HepG2 (cell line): ENCODE measurements around the gene NDFIP2. TPM values are rescaled to one million over a fixed set of nuclear protein-coding genes. Genes with fewer than 3 reads are reported as not detected.

Experiments
- ATAC-seq: fragments of 200-7000 bp; cut with Tn5 transposase; 3 replicates; pipeline ENCODE4 v1.9.1; 2020; ENCODE audit warnings: mild to moderate bottlenecking, moderate library complexity
- BruUV-seq: library from RNA; stranded (reverse); fragments of 400-500 nt; replicated peaks from 2 replicates; lab custom pipeline; 2021; lab: Mats Ljungman, UMichigan
- CTCF ChIA-PET: fragments of 300-600 bp; formaldehyde crosslinking; extraction: SDS; loops from one replicate; lab custom pipeline; 2021; ENCODE audit warnings: low total read pairs, inconsistent platforms, low intra/inter-chr PET ratio; lab: Yijun Ruan, JAX
- POLR2A ChIA-PET: fragments of 350-600 bp; sonication (Branson Sonifier 250); formaldehyde crosslinking; loops from one replicate; lab custom pipeline; 2020; ENCODE audit warnings: antibody characterized with exemption, inconsistent platforms; lab: Yijun Ruan, JAX
- DNase-seq: peaks from one replicate; pipeline ENCODE4 v3.0.0-alpha.2; 2015; ENCODE audit warnings: low spot score
- FAIRE-seq: peaks from 3 replicates; lab custom pipeline; 2011; peaks lifted over from hg19 to GRCh38; lab: Jason Lieb, UNC
- H2AFZ ChIP-seq: one replicate; pipeline ENCODE4 v1.6.1; 2011; ENCODE audit warnings: low read length, inconsistent platforms
- H3K27ac ChIP-seq: fragments of 300-600 bp; 3 replicates; pipeline ENCODE4 v1.8.0; 2011; ENCODE audit warnings: mixed run types, mild to moderate bottlenecking, mixed read lengths, low read length, inconsistent platforms; ENCODE audit not compliant: insufficient read depth; ENCODE audit errors: extremely low read length
- H3K27me3 ChIP-seq, 2 experiments: fragments of 200-600 bp in 1 of 2; 2 replicates in 1 of 2; 3 replicates in 1 of 2; pipeline versions ENCODE4 v1.6.0 to v1.8.0; 2011; ENCODE audit warnings: low read length in 2 of 2, mild to moderate bottlenecking in 2 of 2, moderate library complexity in 2 of 2, inconsistent platforms in 1 of 2; ENCODE audit not compliant: insufficient read depth in 2 of 2, control insufficient read depth in 1 of 2
- H3K36me3 ChIP-seq, 2 experiments: fragments of 200-600 bp in 1 of 2; replicated peaks in 1 of 2; 2 replicates in 1 of 2; 3 replicates in 1 of 2; pipeline versions ENCODE4 v1.5.1 to v1.8.0; 2011; ENCODE audit warnings: low read length in 2 of 2, inconsistent platforms in 1 of 2; ENCODE audit not compliant: insufficient read depth in 2 of 2, control insufficient read depth in 1 of 2
- H3K4me1 ChIP-seq: 2 replicates; pipeline ENCODE4 v1.5.1; 2012; ENCODE audit warnings: low read length, inconsistent platforms; ENCODE audit not compliant: insufficient read depth
- H3K4me2 ChIP-seq: 2 replicates; pipeline ENCODE4 v1.6.0; 2011; ENCODE audit warnings: low read depth, low read length, inconsistent platforms
- H3K4me3 ChIP-seq, 3 experiments: fragments of 200-600 bp in 1 of 3; sonication (generic), shearing (Covaris generic) in 1 of 3; replicated peaks in 1 of 3; 2 replicates each; pipeline ENCODE4 v1.5.1; 2011 to 2016; ENCODE audit warnings: low read length in 3 of 3, inconsistent platforms in 2 of 3, low read depth in 2 of 3, mild to moderate bottlenecking in 2 of 3, control low read depth in 1 of 3, mixed read lengths in 1 of 3; ENCODE audit not compliant: insufficient read depth in 1 of 3
- H3K79me2 ChIP-seq: one replicate; pipeline ENCODE4 v1.6.1; 2011; ENCODE audit warnings: low read length, inconsistent platforms; ENCODE audit not compliant: insufficient read depth
- H3K9ac ChIP-seq: 2 replicates; pipeline ENCODE4 v1.6.0; 2011; ENCODE audit warnings: mild to moderate bottlenecking, low read depth, low read length, inconsistent platforms; ENCODE audit not compliant: insufficient read depth
- H3K9me3 ChIP-seq: 2 replicates; pipeline ENCODE4 v1.5.1; 2012; ENCODE audit warnings: mild to moderate bottlenecking, low read length
- H4K20me1 ChIP-seq: 2 replicates; pipeline ENCODE4 v1.6.0; 2011; ENCODE audit warnings: inconsistent platforms, mild to moderate bottlenecking, low read length, moderate library complexity; ENCODE audit not compliant: insufficient read depth
- ELF3 ChIP-seq: IDR thresholded peaks from 2 replicates; pipeline ENCODE4 v1.6.1; 2016; ENCODE audit warnings: missing genetic modification reagents, missing compliant biosample characterization
- EZH2 ChIP-seq: conservative IDR thresholded peaks from 2 replicates; pipeline ENCODE4 v1.6.1; 2012; ENCODE audit warnings: mild to moderate bottlenecking, low read depth, low read length, moderate library complexity
- LCORL ChIP-seq, 2 experiments: fragments of 450-650 bp in 1 of 2; sonication (generic) in 1 of 2; formaldehyde crosslinking in 1 of 2; IDR thresholded peaks; 2 replicates each; pipeline versions ENCODE4 v1.5.0 to v1.6.1; 2017 to 2020; ENCODE audit warnings: antibody characterized with exemption in 1 of 2, missing genetic modification reagents in 1 of 2
- PHF8 ChIP-seq: sonication (generic); formaldehyde crosslinking; IDR thresholded peaks from 2 replicates; pipeline ENCODE4 v1.5.0; 2020; ENCODE audit warnings: missing genetic modification reagents
- REPIN1 ChIP-seq: sonication (generic); formaldehyde crosslinking; IDR thresholded peaks from 2 replicates; pipeline ENCODE4 v1.8.0; 2022; ENCODE audit warnings: missing genetic modification reagents, low read depth, mild to moderate bottlenecking, borderline replicate concordance
- TCF7 ChIP-seq: sonication (generic); IDR thresholded peaks from 2 replicates; pipeline ENCODE4 v1.6.1; 2016; ENCODE audit warnings: antibody characterized with exemption, low read depth
- TSC22D2 ChIP-seq: sonication (generic); formaldehyde crosslinking; IDR thresholded peaks from 2 replicates; pipeline ENCODE4 v1.5.1; 2020; ENCODE audit warnings: missing genetic modification reagents, mild to moderate bottlenecking, borderline replicate concordance
- XBP1 ChIP-seq: sonication (generic); formaldehyde crosslinking; IDR thresholded peaks from 2 replicates; pipeline ENCODE4 v1.5.0; 2020; ENCODE audit warnings: missing genetic modification reagents
- ZNF101 ChIP-seq: sonication (generic); formaldehyde crosslinking; IDR thresholded peaks from 2 replicates; pipeline ENCODE4 v1.4.0; 2020; ENCODE audit warnings: mild to moderate bottlenecking, low read depth, missing genetic modification reagents, borderline replicate concordance
- ZNF256 ChIP-seq: sonication (generic); formaldehyde crosslinking; conservative IDR thresholded peaks from 2 replicates; pipeline ENCODE4 v1.4.0; 2020; ENCODE audit warnings: missing genetic modification reagents
- ZNF569 ChIP-seq: sonication (generic); formaldehyde crosslinking; IDR thresholded peaks from 2 replicates; pipeline ENCODE4 v1.5.0; 2020; ENCODE audit warnings: mild to moderate bottlenecking, missing genetic modification reagents, moderate library complexity, borderline replicate concordance
- ZNF572 ChIP-seq: sonication (generic); formaldehyde crosslinking; IDR thresholded peaks from 2 replicates; pipeline ENCODE4 v1.5.1; 2020; ENCODE audit warnings: mild to moderate bottlenecking, missing genetic modification reagents
- ZNF7 ChIP-seq: IDR thresholded peaks from 2 replicates; pipeline ENCODE4 v1.6.1; 2016; ENCODE audit warnings: missing biosample characterization, missing genetic modification reagents
- WGBS: methylation state at CpG from one replicate; pipeline ENCODE4 v1.1.6; 2017; ENCODE audit warnings: low lambda C conversion rate; 5-methylcytosine and 5-hydroxymethylcytosine counted together
- in situ Hi-C: cut with HindIII; loops from 2 replicates; pipeline ENCODE4 v1.10.0; 2017; ENCODE audit warnings: low pct_unique_long_range_greater_than_20kb; ENCODE audit not compliant: extremely low pct_ligation_motif_present
- intact Hi-C: fragments of 100-400 bp; cut with micrococcal nuclease; formaldehyde crosslinking; loops from one replicate; pipeline ENCODE4 v1.10.0; 2022; ENCODE audit not compliant: unreplicated experiment
- polyA plus RNA-seq, 8 experiments: library from polyadenylated mRNA; depleted of rRNA in 3 of 8; stranded (reverse) in 7 of 8; unstranded in 1 of 8; fragments of >200 nt; fragmentation: Illumina TruSeq in 4 of 8; extraction: Trizol in 4 of 8; gene quantifications; 2 replicates each; pipeline versions ENCODE4 v1.2.1 to v1.2.3, GENCODE V29; 2011 to 2016; ENCODE audit warnings: low read depth in 4 of 8, missing spikeins in 1 of 8, mixed read lengths in 1 of 8; ENCODE audit not compliant: insufficient read depth in 1 of 8
- total RNA-seq, 5 experiments: library from RNA; depleted of rRNA; stranded (reverse); fragments of >200 nt; fragmentation: Illumina TruSeq; extraction: Trizol; gene quantifications; 2 replicates each; pipeline ENCODE4 v1.2.3, GENCODE V29; 2016; ENCODE audit warnings: low read depth in 1 of 5
- TF ChIP-seq, protein P1 (sequence below), 2 experiments: sonication (generic) in 1 of 2; formaldehyde crosslinking in 1 of 2; IDR thresholded peaks; 2 replicates each; pipeline versions ENCODE4 v1.4.0 to v1.6.1; 2018 to 2020; ENCODE audit warnings: missing genetic modification reagents in 2 of 2, borderline replicate concordance in 1 of 2, low read depth in 1 of 2, mild to moderate bottlenecking in 1 of 2, missing biosample characterization in 1 of 2
- TF ChIP-seq, protein P2 (sequence below): sonication (generic); formaldehyde crosslinking; IDR thresholded peaks from 2 replicates; pipeline ENCODE4 v1.4.0; 2020; ENCODE audit warnings: missing genetic modification reagents
- TF ChIP-seq, protein P3 (sequence below): sonication (generic); formaldehyde crosslinking; IDR thresholded peaks from 2 replicates; pipeline ENCODE4 v1.5.0; 2020; ENCODE audit warnings: missing genetic modification reagents
- TF ChIP-seq, protein P4 (sequence below): IDR thresholded peaks from 2 replicates; pipeline ENCODE4 v1.6.1; 2016; ENCODE audit warnings: missing compliant biosample characterization, missing genetic modification reagents, borderline replicate concordance
- TF ChIP-seq, protein P5 (sequence below): sonication (generic); formaldehyde crosslinking; IDR thresholded peaks from 2 replicates; pipeline ENCODE4 v1.8.1; 2022; ENCODE audit warnings: low read depth, mild to moderate bottlenecking, missing genetic modification reagents

NDFIP2 gene
- total and polyA plus RNA-seq, 2 of the 13 experiments (the other 11 are each of a cell fraction or from before 2014, with no cell fraction given): 23.2 to 32.0 TPM

DNA sequence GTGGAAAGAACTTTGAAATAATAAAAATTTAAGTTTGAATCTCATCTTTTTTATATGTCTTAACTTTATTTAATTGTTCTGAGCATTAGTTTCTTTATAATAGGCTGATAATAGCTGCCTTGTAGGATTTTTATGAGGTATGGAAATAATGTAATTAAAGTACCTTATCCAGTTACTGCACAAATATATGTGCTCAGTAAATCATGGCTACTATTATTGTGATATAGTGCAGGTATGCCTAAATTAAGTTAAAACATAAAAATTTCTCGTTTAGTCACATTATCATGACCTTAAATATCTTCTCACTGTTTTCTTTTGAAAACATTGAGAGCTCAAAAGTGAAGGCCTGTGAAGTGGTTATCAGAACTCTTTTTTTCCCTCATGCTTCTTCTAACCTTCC, 62.9 kb downstream of the NDFIP2 start:
- 84% methylated on average over 1 of the region's 1 CpG for WGBS
- in situ Hi-C loops: loop anchor here (5.0 kb wide), 1 partner anchor 122 kb away; no protein-coding TSS in a partner anchor
- H3K4me2 ChIP-seq: no peak overlapping the region
- ChIA-PET CTCF (no interaction called here), POLR2A (no interaction called here)
- no peaks in the 10 kb centered on the region for H3K79me2 ChIP-seq
- H3K4me3 ChIP-seq: no peak overlapping the region
- no peaks in the 10 kb centered on the region for H4K20me1 ChIP-seq
- intact Hi-C loops: loop anchor here (5.0 kb wide), 1 partner anchor 62 kb away; the partner anchor contains the start of gene NDFIP2
- ATAC-seq (no peak), DNase-seq (no peak), FAIRE-seq (no peak)
- no peak overlapping the region for H2AFZ ChIP-seq
- BruUV-seq: no TSS peak
- no peaks in the 10 kb centered on the region for H3K27me3 ChIP-seq
- no peak overlapping the region for H3K27ac ChIP-seq
- no peaks in the 10 kb centered on the region; a peak in 1 of 5 replicates for H3K36me3 ChIP-seq
- no peak overlapping the region for H3K9ac ChIP-seq
- no peaks in the 10 kb centered on the region for H3K9me3 ChIP-seq
- 0 out of 2 replicates have a peak, but pooled peaks cover 5% of the 10 kb centered on the region for H3K4me1 ChIP-seq
- TF ChIP-seq PHF8 (CRISPR knock-in tag) (no peak), TCF7 (no peak), LCORL (IDR thresholded peaks at IDR 0.05) (no peak), LCORL (CRISPR knock-in tag; IDR thresholded peaks at IDR 0.05) (no peak), TSC22D2 (CRISPR knock-in tag) (no peak), ZNF7 (CRISPR knock-in tag) (no peak), ZNF256 (CRISPR knock-in tag) (no peak), ZNF101 (CRISPR knock-in tag) (no peak), XBP1 (CRISPR knock-in tag) (no peak), ELF3 (CRISPR knock-in tag) (no peak), ZNF572 (no peak), ZNF569 (no peak), REPIN1 (CRISPR knock-in tag) (no peak), EZH2 (no peak)
- TF ChIP-seq, protein P1, sequence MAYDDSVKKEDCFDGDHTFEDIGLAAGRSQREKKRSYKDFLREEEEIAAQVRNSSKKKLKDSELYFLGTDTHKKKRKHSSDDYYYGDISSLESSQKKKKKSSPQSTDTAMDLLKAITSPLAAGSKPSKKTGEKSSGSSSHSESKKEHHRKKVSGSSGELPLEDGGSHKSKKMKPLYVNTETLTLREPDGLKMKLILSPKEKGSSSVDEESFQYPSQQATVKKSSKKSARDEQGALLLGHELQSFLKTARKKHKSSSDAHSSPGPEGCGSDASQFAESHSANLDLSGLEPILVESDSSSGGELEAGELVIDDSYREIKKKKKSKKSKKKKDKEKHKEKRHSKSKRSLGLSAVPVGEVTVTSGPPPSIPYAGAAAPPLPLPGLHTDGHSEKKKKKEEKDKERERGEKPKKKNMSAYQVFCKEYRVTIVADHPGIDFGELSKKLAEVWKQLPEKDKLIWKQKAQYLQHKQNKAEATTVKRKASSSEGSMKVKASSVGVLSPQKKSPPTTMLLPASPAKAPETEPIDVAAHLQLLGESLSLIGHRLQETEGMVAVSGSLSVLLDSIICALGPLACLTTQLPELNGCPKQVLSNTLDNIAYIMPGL (CRISPR knock-in tag; IDR thresholded peaks at IDR 0.05; ENCODE audit: borderline replicate concordance in 1 of 2, low read depth in 1 of 2): no peak
- TF ChIP-seq, protein P2, sequence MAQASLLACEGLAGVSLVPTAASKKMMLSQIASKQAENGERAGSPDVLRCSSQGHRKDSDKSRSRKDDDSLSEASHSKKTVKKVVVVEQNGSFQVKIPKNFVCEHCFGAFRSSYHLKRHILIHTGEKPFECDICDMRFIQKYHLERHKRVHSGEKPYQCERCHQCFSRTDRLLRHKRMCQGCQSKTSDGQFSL (CRISPR knock-in tag): no peak
- TF ChIP-seq, protein P3, sequence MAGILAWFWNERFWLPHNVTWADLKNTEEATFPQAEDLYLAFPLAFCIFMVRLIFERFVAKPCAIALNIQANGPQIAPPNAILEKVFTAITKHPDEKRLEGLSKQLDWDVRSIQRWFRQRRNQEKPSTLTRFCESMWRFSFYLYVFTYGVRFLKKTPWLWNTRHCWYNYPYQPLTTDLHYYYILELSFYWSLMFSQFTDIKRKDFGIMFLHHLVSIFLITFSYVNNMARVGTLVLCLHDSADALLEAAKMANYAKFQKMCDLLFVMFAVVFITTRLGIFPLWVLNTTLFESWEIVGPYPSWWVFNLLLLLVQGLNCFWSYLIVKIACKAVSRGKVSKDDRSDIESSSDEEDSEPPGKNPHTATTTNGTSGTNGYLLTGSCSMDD: no peak
- TF ChIP-seq, protein P4, sequence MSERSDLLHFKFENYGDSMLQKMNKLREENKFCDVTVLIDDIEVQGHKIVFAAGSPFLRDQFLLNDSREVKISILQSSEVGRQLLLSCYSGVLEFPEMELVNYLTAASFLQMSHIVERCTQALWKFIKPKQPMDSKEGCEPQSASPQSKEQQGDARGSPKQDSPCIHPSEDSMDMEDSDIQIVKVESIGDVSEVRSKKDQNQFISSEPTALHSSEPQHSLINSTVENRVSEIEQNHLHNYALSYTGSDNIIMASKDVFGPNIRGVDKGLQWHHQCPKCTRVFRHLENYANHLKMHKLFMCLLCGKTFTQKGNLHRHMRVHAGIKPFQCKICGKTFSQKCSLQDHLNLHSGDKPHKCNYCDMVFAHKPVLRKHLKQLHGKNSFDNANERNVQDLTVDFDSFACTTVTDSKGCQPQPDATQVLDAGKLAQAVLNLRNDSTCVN (CRISPR knock-in tag): no peak
- TF ChIP-seq, protein P5, sequence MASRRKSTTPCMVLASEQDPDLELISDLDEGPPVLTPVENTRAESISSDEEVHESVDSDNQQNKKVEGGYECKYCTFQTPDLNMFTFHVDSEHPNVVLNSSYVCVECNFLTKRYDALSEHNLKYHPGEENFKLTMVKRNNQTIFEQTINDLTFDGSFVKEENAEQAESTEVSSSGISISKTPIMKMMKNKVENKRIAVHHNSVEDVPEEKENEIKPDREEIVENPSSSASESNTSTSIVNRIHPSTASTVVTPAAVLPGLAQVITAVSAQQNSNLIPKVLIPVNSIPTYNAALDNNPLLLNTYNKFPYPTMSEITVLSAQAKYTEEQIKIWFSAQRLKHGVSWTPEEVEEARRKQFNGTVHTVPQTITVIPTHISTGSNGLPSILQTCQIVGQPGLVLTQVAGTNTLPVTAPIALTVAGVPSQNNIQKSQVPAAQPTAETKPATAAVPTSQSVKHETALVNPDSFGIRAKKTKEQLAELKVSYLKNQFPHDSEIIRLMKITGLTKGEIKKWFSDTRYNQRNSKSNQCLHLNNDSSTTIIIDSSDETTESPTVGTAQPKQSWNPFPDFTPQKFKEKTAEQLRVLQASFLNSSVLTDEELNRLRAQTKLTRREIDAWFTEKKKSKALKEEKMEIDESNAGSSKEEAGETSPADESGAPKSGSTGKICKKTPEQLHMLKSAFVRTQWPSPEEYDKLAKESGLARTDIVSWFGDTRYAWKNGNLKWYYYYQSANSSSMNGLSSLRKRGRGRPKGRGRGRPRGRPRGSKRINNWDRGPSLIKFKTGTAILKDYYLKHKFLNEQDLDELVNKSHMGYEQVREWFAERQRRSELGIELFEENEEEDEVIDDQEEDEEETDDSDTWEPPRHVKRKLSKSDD (CRISPR knock-in tag): no peak
